H1 (cell line): ENCODE data around the gene PKN1. TPM values are rescaled to one million over a fixed set of nuclear protein-coding genes. Genes with fewer than 3 reads are reported as not detected.

Source experiments
- CTCF ChIA-PET: fragments of 300-600 bp; sonication (Branson Sonifier 250); formaldehyde crosslinking; loops from one replicate; lab custom pipeline; 2021; ENCODE audit not compliant: partially characterized antibody; lab: Charles Lee
- POLR2A ChIA-PET: fragments of 300-600 bp; sonication (Branson Sonifier 250); formaldehyde crosslinking; loops from one replicate; lab custom pipeline; 2021; ENCODE audit warnings: inconsistent platforms; ENCODE audit not compliant: partially characterized antibody; lab: Charles Lee
- DNase-seq, 2 experiments: peaks; one replicate each; pipeline versions ENCODE4 v3.0.0 to v3.0.0-alpha.2; 2010 to 2022; ENCODE audit warnings: low spot score in 2 of 2, low read depth in 1 of 2, mixed read lengths in 1 of 2
- FAIRE-seq: peaks from 2 replicates; lab custom pipeline; 2011; peaks lifted over from hg19 to GRCh38; lab: Jason Lieb, UNC
- H2AFZ ChIP-seq: 2 replicates; pipeline ENCODE4 v1.8.1; 2012; ENCODE audit warnings: low read length, inconsistent platforms
- H2AK5ac ChIP-seq: 2 replicates; pipeline ENCODE4 v1.6.1; 2013; ENCODE audit warnings: low read depth, low read length
- H2BK120ac ChIP-seq: replicated peaks from 2 replicates; pipeline ENCODE3; 2013; ENCODE audit warnings: low read depth, low read length, inconsistent platforms
- H2BK12ac ChIP-seq: 2 replicates; pipeline ENCODE4 v1.6.1; 2013; ENCODE audit warnings: low read depth, low read length
- H2BK15ac ChIP-seq: 2 replicates; pipeline ENCODE4 v1.6.1; 2013; ENCODE audit warnings: low read length
- H2BK20ac ChIP-seq: 2 replicates; pipeline ENCODE4 v1.6.1; 2013; ENCODE audit warnings: low read length
- H2BK5ac ChIP-seq: 2 replicates; pipeline ENCODE4 v1.6.1; 2013; ENCODE audit warnings: low read depth, low read length
- H3K14ac ChIP-seq: 2 replicates; pipeline ENCODE4 v1.6.1; 2013; ENCODE audit warnings: inconsistent platforms; ENCODE audit not compliant: insufficient read length
- H3K18ac ChIP-seq: 2 replicates; pipeline ENCODE4 v1.6.1; 2013; ENCODE audit warnings: low read length; ENCODE audit errors: extremely low read depth
- H3K23ac ChIP-seq: 2 replicates; pipeline ENCODE4 v1.6.1; 2013; ENCODE audit warnings: inconsistent platforms; ENCODE audit not compliant: insufficient read length
- H3K23me2 ChIP-seq: 2 replicates; pipeline ENCODE4 v1.6.1; 2013; ENCODE audit warnings: low read depth, low read length
- H3K27ac ChIP-seq: 2 replicates; pipeline ENCODE4 v1.6.1; 2011; ENCODE audit warnings: low read depth, low read length, inconsistent platforms
- H3K27me3 ChIP-seq, 4 experiments: replicated peaks in 1 of 4; 1 replicate in 1 of 4; 2 replicates in 3 of 4; pipeline versions ENCODE4 v1.6.1 to v1.8.1; 2011 to 2013; ENCODE audit warnings: low read length in 3 of 4, mild to moderate bottlenecking in 3 of 4, inconsistent platforms in 2 of 4, mixed read lengths in 2 of 4, moderate library complexity in 1 of 4; ENCODE audit not compliant: control insufficient read depth in 3 of 4, insufficient read depth in 3 of 4; ENCODE audit errors: extremely low read depth in 1 of 4
- H3K36me3 ChIP-seq, 4 experiments: 2 replicates each; pipeline versions ENCODE4 v1.6.1 to v1.8.1; 2011 to 2013; ENCODE audit warnings: mild to moderate bottlenecking in 4 of 4, low read length in 3 of 4, moderate library complexity in 2 of 4, control low read depth in 1 of 4, inconsistent platforms in 1 of 4; ENCODE audit not compliant: insufficient read depth in 4 of 4, control insufficient read depth in 2 of 4
- H3K4ac ChIP-seq: replicated peaks from 2 replicates; pipeline ENCODE3; 2013; ENCODE audit warnings: low read length, low read depth, mixed read lengths, inconsistent platforms; ENCODE audit not compliant: insufficient read length
- H3K4me1 ChIP-seq, 4 experiments: replicated peaks in 1 of 4; 1 replicate in 1 of 4; 2 replicates in 3 of 4; pipeline versions ENCODE4 v1.6.1 to v1.8.1; 2011 to 2013; ENCODE audit warnings: low read length in 3 of 4, inconsistent platforms in 2 of 4, mixed read lengths in 1 of 4; ENCODE audit not compliant: insufficient read depth in 4 of 4, control insufficient read depth in 3 of 4
- H3K4me2 ChIP-seq, 2 experiments: 2 replicates each; pipeline versions ENCODE4 v1.6.1 to v1.8.1; 2011 to 2013; ENCODE audit warnings: low read depth in 2 of 2, low read length in 2 of 2, control low read depth in 1 of 2, inconsistent platforms in 1 of 2, mild to moderate bottlenecking in 1 of 2; ENCODE audit not compliant: insufficient read depth in 1 of 2
- H3K4me3 ChIP-seq, 4 experiments: fragments of 200-600, 300-600 bp in 1 of 4; sonication (generic), shearing (Covaris generic), sonication (Bioruptor Twin) in 1 of 4; 2 replicates each; pipeline versions ENCODE4 v1.5.1 to v1.8.1; 2011 to 2016; ENCODE audit warnings: low read length in 4 of 4, low read depth in 3 of 4, control low read depth in 2 of 4, inconsistent platforms in 2 of 4, mild to moderate bottlenecking in 2 of 4, mixed read lengths in 1 of 4, moderate library complexity in 1 of 4; ENCODE audit not compliant: insufficient read depth in 2 of 4; ENCODE audit errors: extremely low read depth in 1 of 4
- H3K56ac ChIP-seq: replicated peaks from 2 replicates; pipeline ENCODE3; 2013; ENCODE audit warnings: low read depth, mild to moderate bottlenecking, mixed read lengths, low read length, inconsistent platforms; ENCODE audit not compliant: insufficient read length
- H3K79me1 ChIP-seq: 2 replicates; pipeline ENCODE4 v1.6.1; 2013; ENCODE audit warnings: low read depth, low read length, control low read depth
- H3K79me2 ChIP-seq, 2 experiments: 2 replicates each; pipeline versions ENCODE4 v1.6.1 to v1.8.1; 2012 to 2013; ENCODE audit warnings: low read length in 2 of 2, mild to moderate bottlenecking in 2 of 2, inconsistent platforms in 1 of 2; ENCODE audit not compliant: insufficient read depth in 2 of 2, control insufficient read depth in 1 of 2
- H3K9ac ChIP-seq, 4 experiments: replicated peaks in 1 of 4; 1 replicate in 1 of 4; 2 replicates in 3 of 4; pipeline versions ENCODE4 v1.6.1 to v1.8.1; 2011 to 2013; ENCODE audit warnings: low read depth in 3 of 4, low read length in 3 of 4, control low read depth in 2 of 4, mild to moderate bottlenecking in 2 of 4, moderate library complexity in 2 of 4, inconsistent platforms in 1 of 4; ENCODE audit errors: extremely low read depth in 1 of 4
- H3K9me3 ChIP-seq, 2 experiments: 2 replicates each; pipeline versions ENCODE4 v1.6.1 to v1.8.1; 2012 to 2013; ENCODE audit warnings: mild to moderate bottlenecking in 2 of 2, moderate library complexity in 2 of 2, control low read depth in 1 of 2, inconsistent platforms in 1 of 2, low read depth in 1 of 2, low read length in 1 of 2, mixed read lengths in 1 of 2; ENCODE audit not compliant: insufficient read depth in 2 of 2
- H4K20me1 ChIP-seq, 2 experiments: replicated peaks in 1 of 2; 2 replicates each; pipeline versions ENCODE3 to v1.8.1; 2011 to 2013; ENCODE audit warnings: inconsistent platforms in 2 of 2, low read length in 2 of 2, mild to moderate bottlenecking in 1 of 2; ENCODE audit not compliant: insufficient read depth in 2 of 2, control insufficient read depth in 1 of 2
- H4K5ac ChIP-seq: 2 replicates; pipeline ENCODE4 v1.6.1; 2013; ENCODE audit warnings: low read length, low read depth, mixed read lengths, inconsistent platforms; ENCODE audit not compliant: insufficient read length
- H4K8ac ChIP-seq: 2 replicates; pipeline ENCODE4 v1.8.0; 2013; ENCODE audit warnings: mild to moderate bottlenecking, moderate library complexity, low read length, inconsistent platforms; ENCODE audit not compliant: insufficient read depth; ENCODE audit errors: extremely low read depth
- H4K91ac ChIP-seq: replicated peaks from 2 replicates; pipeline ENCODE3; 2013; ENCODE audit warnings: low read length, mixed read lengths, inconsistent platforms; ENCODE audit not compliant: insufficient read length
- ASH2L ChIP-seq: fragments of 200-600, 300-600 bp; sonication (generic); IDR thresholded peaks from one replicate; pipeline ENCODE4 v1.7.1; 2017; ENCODE audit warnings: low read length
- CBX5 ChIP-seq: fragments of 300-800, 300-1000 bp; sonication (generic); IDR thresholded peaks from 2 replicates; pipeline ENCODE4 v1.7.1; 2016; ENCODE audit warnings: antibody characterized with exemption, low read length, low read depth
- HDAC2 ChIP-seq, 2 experiments: fragments of 300-600 bp in 1 of 2; sonication (generic) in 1 of 2; IDR thresholded peaks; 2 replicates each; pipeline ENCODE4 v1.6.1; 2011 to 2012; ENCODE audit warnings: low read depth in 2 of 2, low read length in 2 of 2, mild to moderate bottlenecking in 2 of 2, moderate library complexity in 2 of 2, borderline replicate concordance in 1 of 2, inconsistent platforms in 1 of 2
- KDM5A ChIP-seq: fragments of 200-600 bp; IDR thresholded peaks from 2 replicates; pipeline ENCODE4 v1.7.1; 2012; ENCODE audit warnings: mild to moderate bottlenecking, low read length, inconsistent platforms, mixed read lengths
- RAD21 ChIP-seq, 2 experiments: IDR thresholded peaks in 1 of 2; conservative IDR thresholded peaks in 1 of 2; 2 replicates each; pipeline ENCODE4 v1.6.1; 2011; ENCODE audit warnings: low read depth in 2 of 2, low read length in 2 of 2, improper control_type of control experiment in 1 of 2, inconsistent platforms in 1 of 2, mild to moderate bottlenecking in 1 of 2, moderate library complexity in 1 of 2
- RBBP5 ChIP-seq: IDR thresholded peaks from 2 replicates; pipeline ENCODE4 v1.7.1; 2012; ENCODE audit warnings: low read depth, mild to moderate bottlenecking, inconsistent platforms, low read length, moderate library complexity, borderline replicate concordance
- WGBS, 2 experiments: shearing (Covaris generic) in 1 of 2; methylation state at CpG; one replicate each; pipeline versions ENCODE4 v1.1.6 to v1.1.7; 2013 to 2015; ENCODE audit warnings: low lambda C conversion rate in 2 of 2, mixed read lengths in 2 of 2, inconsistent platforms in 1 of 2, low coverage in 1 of 2, missing lambda C conversion rate in 1 of 2; ENCODE audit not compliant: insufficient replicate concordance in 2 of 2, insufficient coverage in 1 of 2, insufficient read length in 1 of 2; ENCODE audit errors: extremely low coverage in 1 of 2, missing lambda C conversion rate in 1 of 2; 5-methylcytosine and 5-hydroxymethylcytosine counted together
- polyA plus RNA-seq, 7 experiments: library from polyadenylated mRNA; depleted of rRNA in 3 of 7; stranded (reverse) in 5 of 7; unstranded in 2 of 7; fragments of >200 nt in 5 of 7; fragments of 200-250 nt in 2 of 7; gene quantifications; 1 replicate in 5 of 7; 2 replicates in 1 of 7; 4 replicates in 1 of 7; pipeline versions ENCODE4 v1.2.1 to v1.2.3, GENCODE V29; 2011 to 2013; ENCODE audit warnings: missing spikeins in 2 of 7, mixed read lengths in 2 of 7
- total RNA-seq: library from RNA; stranded (reverse); fragmentation: NEBNext Ultra II Directional; extraction: Animal tissue kit (Norgen Biotek cat#: 25700); gene quantifications from 2 replicates; pipeline ENCODE4 v1.2.1, GENCODE V29; 2021
- TF ChIP-seq, protein P1 (sequence below): IDR thresholded peaks from 2 replicates; pipeline ENCODE4 v1.6.1; 2012; ENCODE audit warnings: inconsistent platforms
- TF ChIP-seq, protein P2 (sequence below): IDR thresholded peaks from 2 replicates; pipeline ENCODE4 v1.6.1; 2011; ENCODE audit warnings: low read length, improper control_type of control experiment

The PKN1 gene
- total and polyA plus RNA-seq, 2 of the 8 experiments (the other 6 are each of a cell fraction or from before 2014, with no cell fraction given) = 65.2 to 162 TPM

DNA sequence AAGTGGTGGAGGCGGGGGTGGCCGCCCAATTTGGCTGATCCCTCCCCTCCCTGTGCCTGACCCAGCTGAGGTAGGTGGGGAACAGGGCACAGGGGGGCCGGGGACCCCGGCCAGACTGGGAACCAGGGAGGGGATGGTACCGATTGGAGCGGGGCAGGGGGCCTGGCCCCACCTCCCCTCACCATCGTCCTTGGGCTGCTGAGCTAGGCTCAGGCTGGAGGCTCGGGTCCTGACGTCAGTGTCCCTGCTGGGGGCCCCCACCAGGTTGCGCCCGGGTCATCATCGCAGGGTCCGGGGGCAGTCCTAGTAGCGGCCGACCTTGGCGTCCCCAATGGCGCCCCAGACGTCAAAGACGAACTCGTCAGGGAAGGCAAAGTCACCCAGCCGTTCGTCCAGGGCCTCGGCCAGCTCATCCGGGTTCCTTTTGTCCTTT is 45.0 kb downstream of the PKN1 start:
- Histone ChIP-seq H4K20me1 (peaks cover 0 to 8% of the 10 kb centered on the region in 2 experiments), H4K8ac (no peak overlapping the region), H3K27me3 (no peaks in the 10 kb centered on the region), H3K79me2 (no peaks in the 10 kb centered on the region), H2BK20ac (no peak overlapping the region), H3K4me2 (no peak overlapping the region), H3K79me1 (no peaks in the 10 kb centered on the region), H3K9me3 (no peaks in the 10 kb centered on the region), H3K36me3 (peaks cover 5 to 17% (median 10%) of the 10 kb centered on the region in 4 experiments; a peak in 6 of 8 replicates), H2BK12ac (no peak overlapping the region), H2BK120ac (no peak overlapping the region), H4K91ac (no peak overlapping the region), H2AK5ac (no peak overlapping the region), H3K56ac (no peak overlapping the region), H3K4ac (no peak overlapping the region), H3K14ac (no peak overlapping the region), H3K23me2 (no peaks in the 10 kb centered on the region; the same call in 1 of the 2 replicates), H3K4me3 (no peak overlapping the region), H4K5ac (no peak overlapping the region), H2BK15ac (no peak overlapping the region), H3K18ac (no peak overlapping the region), H2BK5ac (no peak overlapping the region), H2AFZ (no peak overlapping the region), H3K9ac (no peak overlapping the region), H3K23ac (no peak overlapping the region), H3K4me1 (peaks cover 0 to 29% (median 15%) of the 10 kb centered on the region in 4 experiments; a peak in 6 of 7 replicates), H3K27ac (no peak overlapping the region)
- CTCF ChIA-PET = interaction anchor here (0.6 to 4.7 kb wide), 8 partner anchors 11 to 893 kb away, joined by 3 to 34 read pairs (median 4); no protein-coding TSS in a partner anchor
- FAIRE-seq = no peak
- TF ChIP-seq ASH2L (no peak), RBBP5 (no peak), CBX5 (no peak), KDM5A (no peak), HDAC2 (IDR thresholded peaks at IDR 0.05; ENCODE audit: borderline replicate concordance in 1 of 2, low read depth in 2 of 2, low read length in 2 of 2) (no peak), RAD21 (IDR thresholded peaks at IDR 0.05 in 1 of 2, conservative IDR thresholded peaks at IDR 0.05 in 1 of 2; ENCODE audit: low read depth in 2 of 2, low read length in 2 of 2) (no peak)
- TF ChIP-seq, protein P1, sequence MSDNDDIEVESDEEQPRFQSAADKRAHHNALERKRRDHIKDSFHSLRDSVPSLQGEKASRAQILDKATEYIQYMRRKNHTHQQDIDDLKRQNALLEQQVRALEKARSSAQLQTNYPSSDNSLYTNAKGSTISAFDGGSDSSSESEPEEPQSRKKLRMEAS = no peak
- TF ChIP-seq, protein P2, sequence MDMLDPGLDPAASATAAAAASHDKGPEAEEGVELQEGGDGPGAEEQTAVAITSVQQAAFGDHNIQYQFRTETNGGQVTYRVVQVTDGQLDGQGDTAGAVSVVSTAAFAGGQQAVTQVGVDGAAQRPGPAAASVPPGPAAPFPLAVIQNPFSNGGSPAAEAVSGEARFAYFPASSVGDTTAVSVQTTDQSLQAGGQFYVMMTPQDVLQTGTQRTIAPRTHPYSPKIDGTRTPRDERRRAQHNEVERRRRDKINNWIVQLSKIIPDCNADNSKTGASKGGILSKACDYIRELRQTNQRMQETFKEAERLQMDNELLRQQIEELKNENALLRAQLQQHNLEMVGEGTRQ = no peak
- 86% methylated on average over 20 of the region's 24 CpGs; no CpG with 5 or more reads in 1 of the 2 experiments for WGBS, 2 experiments
- no peak for DNase-seq
- POLR2A ChIA-PET = interaction anchor here (0.6 to 1.4 kb wide), 4 partner anchors 15 to 314 kb away, joined by 3 to 4 read pairs (median 3); no protein-coding TSS in a partner anchor
